Smooth muscle cell (in vitro differentiated cells): ENCODE measurements around the gene CRYBG3. TPM values are rescaled to one million over a fixed set of nuclear protein-coding genes. Genes with fewer than 3 reads are reported as not detected.

Source experiments
- DNase-seq: peaks from one replicate; lab custom pipeline; 2025; ENCODE audit not compliant: unreplicated experiment; lab: John Stamatoyannopoulos, UW
- H2AFZ ChIP-seq: fragments of 200-600 bp; sonication (generic); 2 replicates; pipeline ENCODE4 v1.6.0; 2016; ENCODE audit warnings: antibody characterized with exemption, low read depth, mild to moderate bottlenecking
- H3F3A ChIP-seq: fragments of 200-600 bp; sonication (generic); 2 replicates; pipeline ENCODE4 v1.6.0; 2017; ENCODE audit warnings: antibody characterized with exemption, low read depth
- H3K27ac ChIP-seq: fragments of 200-600 bp; sonication (generic); 2 replicates; pipeline ENCODE4 v1.5.1; 2016; ENCODE audit warnings: low read depth, mild to moderate bottlenecking
- H3K27me3 ChIP-seq: fragments of 200-600 bp; sonication (generic); 2 replicates; pipeline ENCODE4 v1.6.1; 2016; ENCODE audit warnings: low read depth, mild to moderate bottlenecking
- H3K36me3 ChIP-seq: fragments of 200-600 bp; sonication (generic); 2 replicates; pipeline ENCODE4 v1.5.1; 2016; ENCODE audit warnings: low read depth
- H3K4me1 ChIP-seq: fragments of 200-600 bp; sonication (generic); 2 replicates; pipeline ENCODE4 v1.5.1; 2016; ENCODE audit warnings: low read depth
- H3K4me2 ChIP-seq: fragments of 200-600 bp; sonication (generic); 2 replicates; pipeline ENCODE4 v1.6.0; 2016; ENCODE audit warnings: mild to moderate bottlenecking
- H3K4me3 ChIP-seq: fragments of 200-600 bp; sonication (generic); 2 replicates; pipeline ENCODE4 v1.5.1; 2016; ENCODE audit warnings: mild to moderate bottlenecking
- H3K79me2 ChIP-seq: fragments of 200-600 bp; sonication (generic); 2 replicates; pipeline ENCODE4 v1.6.0; 2016; ENCODE audit warnings: low read depth, mild to moderate bottlenecking
- H3K9ac ChIP-seq: fragments of 200-600 bp; sonication (generic); 2 replicates; pipeline ENCODE4 v1.6.0; 2016; ENCODE audit warnings: low read depth
- H3K9me3 ChIP-seq: fragments of 200-600 bp; sonication (generic); replicated peaks from 2 replicates; pipeline ENCODE4 v1.5.1; 2016; ENCODE audit warnings: low read depth
- H4K20me1 ChIP-seq: fragments of 200-600 bp; sonication (generic); 2 replicates; pipeline ENCODE4 v1.6.0; 2016; ENCODE audit warnings: low read depth
- WGBS: methylation state at CpG from one replicate; pipeline ENCODE4 v1.1.7; 2016; ENCODE audit warnings: low lambda C conversion rate; 5-methylcytosine and 5-hydroxymethylcytosine counted together
- polyA plus RNA-seq: library from polyadenylated mRNA; unstranded; fragments of >200 nt; fragmentation: Nextera tagmentation; extraction: Ambion mirVana; gene quantifications from 2 replicates; pipeline ENCODE4 v1.2.1, GENCODE V29; 2016
- total RNA-seq: library from RNA; depleted of rRNA; stranded (reverse); fragments of >200 nt; gene quantifications from 2 replicates; pipeline ENCODE4 v1.2.3, GENCODE V29; 2014
- TF ChIP-seq, protein P1 (sequence below): fragments of 200-600 bp; sonication (generic); IDR thresholded peaks from 2 replicates; pipeline ENCODE4 v1.5.1; 2017; ENCODE audit warnings: borderline replicate concordance, mild to moderate bottlenecking, antibody characterized with exemption; ENCODE audit not compliant: insufficient read depth, poor library complexity, severe bottlenecking

Gene CRYBG3
- total and polyA plus RNA-seq, 2 experiments from 2014 or later = 1.5 to 17.0 TPM

DNA sequence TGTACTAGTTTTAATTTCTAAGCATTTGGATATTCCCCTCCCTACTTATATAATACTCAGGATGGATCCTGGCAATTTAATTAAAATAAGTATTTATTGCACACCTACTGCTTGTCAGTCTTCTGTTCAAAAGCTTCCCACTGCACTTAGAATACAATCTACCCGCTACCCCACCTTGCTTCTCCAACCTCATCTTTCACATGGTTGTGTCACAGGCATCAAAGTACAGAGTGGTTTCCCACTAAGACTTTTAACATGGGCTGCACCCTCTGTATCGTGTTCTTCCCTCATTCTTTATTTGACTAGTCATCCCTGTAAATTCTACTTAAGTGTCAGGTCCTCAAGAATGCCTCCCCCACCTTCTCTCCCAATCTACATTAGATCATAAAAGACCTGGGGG, 115.4 kb downstream of the CRYBG3 start:
- Histone ChIP-seq H3K27ac (no peak overlapping the region), H3K27me3 (no peaks in the 10 kb centered on the region), H3K4me1 (no peaks in the 10 kb centered on the region), H3K36me3 (peaks cover 9% of the 10 kb centered on the region), H3K79me2 (no peaks in the 10 kb centered on the region), H3K9ac (no peak overlapping the region), H3K9me3 (no peaks in the 10 kb centered on the region), H3K4me2 (no peak overlapping the region), H3K4me3 (no peak overlapping the region), H3F3A (no peaks in the 10 kb centered on the region), H2AFZ (no peak overlapping the region), H4K20me1 (no peaks in the 10 kb centered on the region)
- TF ChIP-seq, protein P1, sequence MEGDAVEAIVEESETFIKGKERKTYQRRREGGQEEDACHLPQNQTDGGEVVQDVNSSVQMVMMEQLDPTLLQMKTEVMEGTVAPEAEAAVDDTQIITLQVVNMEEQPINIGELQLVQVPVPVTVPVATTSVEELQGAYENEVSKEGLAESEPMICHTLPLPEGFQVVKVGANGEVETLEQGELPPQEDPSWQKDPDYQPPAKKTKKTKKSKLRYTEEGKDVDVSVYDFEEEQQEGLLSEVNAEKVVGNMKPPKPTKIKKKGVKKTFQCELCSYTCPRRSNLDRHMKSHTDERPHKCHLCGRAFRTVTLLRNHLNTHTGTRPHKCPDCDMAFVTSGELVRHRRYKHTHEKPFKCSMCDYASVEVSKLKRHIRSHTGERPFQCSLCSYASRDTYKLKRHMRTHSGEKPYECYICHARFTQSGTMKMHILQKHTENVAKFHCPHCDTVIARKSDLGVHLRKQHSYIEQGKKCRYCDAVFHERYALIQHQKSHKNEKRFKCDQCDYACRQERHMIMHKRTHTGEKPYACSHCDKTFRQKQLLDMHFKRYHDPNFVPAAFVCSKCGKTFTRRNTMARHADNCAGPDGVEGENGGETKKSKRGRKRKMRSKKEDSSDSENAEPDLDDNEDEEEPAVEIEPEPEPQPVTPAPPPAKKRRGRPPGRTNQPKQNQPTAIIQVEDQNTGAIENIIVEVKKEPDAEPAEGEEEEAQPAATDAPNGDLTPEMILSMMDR = no peak
- DNase-seq = no peak
- WGBS = 77% methylated on average over 2 of the region's 2 CpGs

DNA sequence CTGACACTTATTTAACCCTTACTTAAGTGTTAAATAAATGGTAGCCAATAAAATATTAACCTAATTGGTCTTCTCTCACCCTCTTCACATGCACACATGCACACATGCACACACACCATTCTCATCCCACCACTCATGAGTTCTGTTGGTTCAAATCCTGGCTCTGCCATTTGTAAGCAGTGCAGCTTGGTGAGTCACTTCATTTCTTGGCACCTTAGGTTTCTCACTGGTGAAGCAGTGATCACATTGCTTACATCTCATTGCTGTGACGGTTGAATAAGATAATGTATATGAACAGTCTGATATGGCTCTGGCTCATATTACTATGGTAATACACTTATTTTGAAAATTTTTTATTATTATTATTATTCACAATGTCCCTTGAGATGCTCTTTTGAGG, 116.6 kb downstream of the CRYBG3 start:
- no peak overlapping the region for H3K27ac ChIP-seq
- H2AFZ ChIP-seq = no peak overlapping the region
- H3K9ac ChIP-seq = no peak overlapping the region
- WGBS = 97% methylated on average over 1 of the region's 1 CpG
- H3K4me2 ChIP-seq = no peak overlapping the region
- H3K9me3 ChIP-seq = no peaks in the 10 kb centered on the region
- H3K4me3 ChIP-seq = no peak overlapping the region
- TF ChIP-seq, protein P1 = no peak
- no peaks in the 10 kb centered on the region for H3K4me1 ChIP-seq
- H3K79me2 ChIP-seq = no peaks in the 10 kb centered on the region
- H3K36me3 ChIP-seq = peaks cover 9% of the 10 kb centered on the region
- no peaks in the 10 kb centered on the region for H3K27me3 ChIP-seq
- no peak for DNase-seq
- no peaks in the 10 kb centered on the region for H4K20me1 ChIP-seq
- H3F3A ChIP-seq = no peaks in the 10 kb centered on the region

DNA sequence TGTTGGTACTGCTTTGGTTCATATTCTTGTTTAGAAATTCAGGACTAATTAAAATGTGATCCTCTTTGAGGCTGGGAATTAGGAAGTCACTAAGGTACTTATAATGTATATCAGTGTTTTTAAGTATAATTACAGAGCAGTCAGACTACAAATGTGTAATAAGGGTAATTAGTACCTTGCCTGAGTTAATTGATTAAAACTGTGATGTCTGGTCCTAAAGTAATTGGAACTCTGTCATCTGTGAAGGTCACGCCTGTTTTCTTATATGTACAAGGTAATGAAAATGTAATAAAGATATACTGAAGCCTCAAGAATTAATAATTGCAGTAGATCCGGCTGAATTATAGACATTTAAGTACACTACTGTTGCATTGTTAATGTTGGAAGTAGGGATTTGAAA, 117.6 kb downstream of the CRYBG3 start:
- H3K9me3 ChIP-seq = no peaks in the 10 kb centered on the region
- no peak overlapping the region for H2AFZ ChIP-seq
- no peaks in the 10 kb centered on the region for H3K79me2 ChIP-seq
- TF ChIP-seq, protein P1 = no peak
- H3F3A ChIP-seq = no peaks in the 10 kb centered on the region
- WGBS = 97% methylated on average over 2 of the region's 2 CpGs
- DNase-seq = no peak
- H3K4me3 ChIP-seq = no peak overlapping the region
- peaks cover 8% of the 10 kb centered on the region for H3K36me3 ChIP-seq
- H4K20me1 ChIP-seq = no peaks in the 10 kb centered on the region
- H3K27me3 ChIP-seq = no peaks in the 10 kb centered on the region
- no peak overlapping the region for H3K27ac ChIP-seq
- H3K9ac ChIP-seq = no peak overlapping the region
- H3K4me1 ChIP-seq = no peaks in the 10 kb centered on the region
- no peak overlapping the region for H3K4me2 ChIP-seq

DNA sequence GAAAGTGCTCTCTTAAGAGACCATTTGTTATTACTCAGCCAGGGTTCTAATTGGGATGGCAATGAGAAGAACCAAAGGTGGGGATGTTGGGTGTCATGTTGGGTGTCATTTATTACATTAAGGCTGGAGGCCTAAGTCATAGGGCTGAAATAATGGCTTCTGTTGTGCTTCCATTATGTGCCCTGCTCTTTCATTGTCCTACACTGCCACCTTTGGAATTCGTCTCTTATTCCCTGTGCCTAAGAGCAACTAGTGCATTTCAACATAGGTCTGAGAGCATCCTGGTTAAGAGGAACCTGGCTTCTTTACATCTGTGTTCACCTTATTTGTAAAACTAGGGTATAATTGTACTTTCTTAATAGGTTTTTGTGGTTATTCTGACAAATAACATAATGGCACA, 118.2 kb downstream of the CRYBG3 start:
- no peak for DNase-seq
- Histone ChIP-seq H3K27me3 (no peaks in the 10 kb centered on the region), H3K36me3 (peaks cover 14% of the 10 kb centered on the region), H2AFZ (no peak overlapping the region), H3K4me3 (no peak overlapping the region), H3K27ac (no peak overlapping the region), H3K79me2 (no peaks in the 10 kb centered on the region), H3K9me3 (no peaks in the 10 kb centered on the region), H3K4me2 (no peak overlapping the region), H3F3A (no peaks in the 10 kb centered on the region), H3K9ac (no peak overlapping the region), H3K4me1 (no peaks in the 10 kb centered on the region), H4K20me1 (no peaks in the 10 kb centered on the region)
- WGBS = 88% methylated on average over 1 of the region's 1 CpG
- TF ChIP-seq, protein P1 = no peak
